IMR-90 (cell line): ENCODE results near the gene COMP.

Experiments
- CEBPB ChIP-seq: IDR thresholded peaks from 2 replicates; pipeline ENCODE4 v1.6.1; 2012; ENCODE audit warnings: low read depth, low read length, improper control_type of control experiment
- CHD1 ChIP-seq: IDR thresholded peaks from 2 replicates; pipeline ENCODE4 v1.6.1; 2012; ENCODE audit warnings: low read depth, low read length, improper control_type of control experiment
- CTCF ChIP-seq: conservative IDR thresholded peaks from 2 replicates; pipeline ENCODE4 v1.5.1; 2012; ENCODE audit warnings: mild to moderate bottlenecking, low read depth, low read length, improper control_type of control experiment
- POLR2A ChIP-seq: IDR thresholded peaks from 2 replicates; pipeline ENCODE4 v1.6.1; 2012; ENCODE audit warnings: mild to moderate bottlenecking, low read depth, low read length
- RAD21 ChIP-seq: IDR thresholded peaks from 2 replicates; pipeline ENCODE4 v1.6.1; 2012; ENCODE audit warnings: low read length, improper control_type of control experiment
- USF2 ChIP-seq: fragments of 150-350 bp; IDR thresholded peaks from 2 replicates; pipeline ENCODE4 v1.6.1; 2017; ENCODE audit warnings: mild to moderate bottlenecking, antibody characterized with exemption, low read length, low read depth

GRCh38 chr19:18742838-18743783, 48.0 kb downstream of the COMP start:
- TF ChIP-seq CEBPB (no peak), CTCF (0 out of 2 replicates have a peak, but pooled peaks have one; percentile 7), USF2 (no peak), POLR2A (no peak), RAD21 (no peak), CHD1 (no peak)
